ENCODE results near the gene CD180. TPM values are rescaled to one million over a fixed set of nuclear protein-coding genes. Genes with fewer than 3 reads are reported as not detected.
A peak's percentile ranks its signal among the peaks of the same experiment; 100 is the strongest.

CD180 gene
- total and polyA plus RNA-seq, 5 experiments from 2014 or later = 0.03 to 2.1 (median 0.72) TPM; not detected in 1

GRCh38 chr5:67140413-67140812, 56.2 kb downstream of the CD180 start:
- H3K4me1 Mint-ChIP-seq = no peaks in the 10 kb centered on the region
- ATAC-seq = no peak
- H3K9me3 Mint-ChIP-seq = no peaks in the 10 kb centered on the region
- POLR2A ChIA-PET = no interaction called here
- H3K27ac Mint-ChIP-seq = no peak overlapping the region
- DNase-seq = no peak
- no peaks in the 10 kb centered on the region for H3K27me3 Mint-ChIP-seq
- peaks cover 7 to 82% (median 41%) of the 10 kb centered on the region in 3 donors for H3K36me3 Mint-ChIP-seq
- no peak overlapping the region for H3K4me3 Mint-ChIP-seq

DNA sequence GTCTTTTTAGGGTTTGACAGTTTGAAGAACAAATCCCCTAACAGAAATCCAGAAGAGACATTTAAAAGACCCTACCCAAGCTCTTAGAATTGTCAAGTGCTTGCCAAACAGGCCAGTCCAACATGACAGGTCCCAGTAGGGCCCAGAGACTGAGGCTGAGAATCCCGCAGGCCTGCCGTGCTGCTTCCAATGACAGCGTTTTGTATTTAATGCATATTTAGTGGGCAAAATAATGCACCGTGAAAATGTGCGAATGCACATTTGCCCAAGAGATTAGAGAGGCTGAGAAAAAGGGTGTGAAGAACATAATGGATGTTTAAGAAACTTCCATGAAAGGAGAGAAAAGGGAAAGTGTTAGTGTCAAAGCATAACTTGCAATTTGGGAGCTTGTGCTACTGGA, 57.6 kb downstream of the CD180 start:
- H3K36me3 Mint-ChIP-seq = peaks cover 0 to 78% (median 40%) of the 10 kb centered on the region in 3 donors
- H3K27ac Mint-ChIP-seq = peak overlapping the region in 1 of 10 donors; percentile 61
- H3K4me3 Mint-ChIP-seq = no peak overlapping the region
- H3K4me1 Mint-ChIP-seq = no peaks in the 10 kb centered on the region
- DNase-seq (no peak), ATAC-seq (no peak)
- POLR2A ChIA-PET = no interaction called here
- no peaks in the 10 kb centered on the region for H3K9me3 Mint-ChIP-seq
- no peaks in the 10 kb centered on the region for H3K27me3 Mint-ChIP-seq

DNA sequence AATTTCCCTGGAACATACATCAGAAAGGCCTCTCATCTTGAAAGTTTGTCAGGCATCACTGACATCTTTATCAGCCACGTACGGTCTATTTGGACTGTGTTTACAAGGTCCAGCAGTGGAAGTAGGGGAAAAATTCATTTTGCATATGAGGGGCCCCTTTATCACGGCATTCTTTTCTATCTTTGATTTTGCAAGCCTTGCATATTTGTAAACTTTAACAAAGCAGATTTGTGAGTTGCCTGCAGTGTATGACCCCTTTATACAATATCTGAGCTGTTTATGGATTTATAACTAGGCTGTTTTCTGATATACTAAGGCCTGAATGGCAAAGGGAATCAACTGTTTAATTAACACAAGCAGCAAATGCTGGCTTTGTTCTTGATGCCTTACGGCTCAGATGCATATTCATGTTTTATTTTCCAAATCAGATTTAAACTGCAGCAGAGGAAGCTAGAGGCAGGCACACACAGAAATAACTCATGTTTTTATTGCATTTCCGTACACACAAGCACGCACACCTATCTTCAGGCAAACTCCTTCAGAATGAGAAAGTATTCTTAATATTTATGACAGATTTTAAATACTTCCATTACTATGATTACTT, 61.1 kb downstream of the CD180 start:
- POLR2A ChIA-PET = interaction anchor here (0.6 kb wide), 1 partner anchor 1246 kb away, joined by 4 read pairs; no protein-coding TSS in a partner anchor
- DNase-seq (no peak), ATAC-seq (no peak)
- H3K27me3 Mint-ChIP-seq = no peaks in the 10 kb centered on the region
- H3K9me3 Mint-ChIP-seq = no peaks in the 10 kb centered on the region
- H3K4me1 Mint-ChIP-seq = no peaks in the 10 kb centered on the region
- H3K36me3 Mint-ChIP-seq = peaks cover 0 to 61% (median 33%) of the 10 kb centered on the region in 3 donors
- no peak overlapping the region for H3K27ac Mint-ChIP-seq
- H3K4me3 Mint-ChIP-seq = no peak overlapping the region

GRCh38 chr5:67133776-67134175, 62.8 kb downstream of the CD180 start:
- POLR2A ChIA-PET = no interaction called here
- no peaks in the 10 kb centered on the region for H3K9me3 Mint-ChIP-seq
- H3K4me3 Mint-ChIP-seq = no peak overlapping the region
- no peaks in the 10 kb centered on the region for H3K27me3 Mint-ChIP-seq
- no peak for DNase-seq
- no peak overlapping the region for H3K27ac Mint-ChIP-seq
- no peak for ATAC-seq
- H3K4me1 Mint-ChIP-seq = no peaks in the 10 kb centered on the region
- H3K36me3 Mint-ChIP-seq = peaks cover 0 to 71% (median 41%) of the 10 kb centered on the region in 3 donors

DNA sequence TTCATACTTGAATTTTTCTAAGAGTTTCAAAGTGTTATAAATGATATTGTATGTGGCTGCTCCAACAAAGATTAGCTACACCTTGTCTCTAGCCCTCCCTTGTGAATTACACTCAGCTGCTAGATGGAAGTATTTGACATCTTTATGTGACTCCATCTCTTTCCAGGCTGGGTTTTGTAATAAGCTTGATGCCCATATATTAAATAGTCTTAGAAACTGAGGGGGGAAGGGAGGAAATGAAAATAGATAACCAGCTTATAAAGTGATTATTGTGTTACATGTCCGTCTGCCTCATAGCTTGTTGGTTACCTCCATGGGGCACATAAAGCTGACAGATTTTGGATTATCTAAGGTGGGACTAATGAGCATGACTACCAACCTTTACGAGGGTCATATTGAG, 63.4 kb downstream of the CD180 start:
- ATAC-seq = no peak
- H3K4me3 Mint-ChIP-seq = no peak overlapping the region
- no peak overlapping the region for H3K27ac Mint-ChIP-seq
- no peaks in the 10 kb centered on the region for H3K4me1 Mint-ChIP-seq
- peaks cover 4 to 71% (median 43%) of the 10 kb centered on the region in 3 donors for H3K36me3 Mint-ChIP-seq
- no peaks in the 10 kb centered on the region for H3K9me3 Mint-ChIP-seq
- DNase-seq = no peak
- POLR2A ChIA-PET = no interaction called here
- no peaks in the 10 kb centered on the region for H3K27me3 Mint-ChIP-seq

DNA sequence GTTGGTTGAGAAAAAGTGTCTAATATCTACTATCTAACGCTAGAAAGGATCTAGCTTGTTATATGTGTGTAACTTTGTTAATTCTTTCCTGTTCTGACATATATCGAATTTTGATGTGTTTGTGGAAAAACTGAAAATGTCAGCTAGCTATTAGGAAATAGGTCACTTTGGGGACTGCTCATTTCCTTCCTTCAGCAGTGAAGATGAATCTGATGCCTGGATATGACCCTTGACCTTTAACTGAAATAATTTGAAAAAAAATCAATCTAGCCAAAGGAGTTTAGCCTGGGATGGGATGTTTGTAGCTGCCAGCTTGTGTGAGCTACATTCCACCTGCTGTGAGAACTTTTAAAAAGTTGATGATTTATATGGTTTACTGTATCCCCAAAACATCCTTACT, 66.8 kb downstream of the CD180 start:
- POLR2A ChIA-PET = no interaction called here
- no peak for ATAC-seq
- Mint-ChIP-seq H3K27me3 (no peaks in the 10 kb centered on the region), H3K9me3 (peaks cover 0 to 2% (median 0%) of the 10 kb centered on the region in 9 donors), H3K4me1 (peaks cover 0 to 6% (median 3%) of the 10 kb centered on the region in 4 donors), H3K36me3 (peaks cover 6 to 65% (median 45%) of the 10 kb centered on the region in 3 donors), H3K4me3 (no peak overlapping the region), H3K27ac (no peak overlapping the region)
- no peak for DNase-seq
